GM23338 (cell line): ENCODE results near the gene CHD9. TPM values are rescaled to one million over a fixed set of nuclear protein-coding genes. Genes with fewer than 3 reads are reported as not detected.

Source experiments
- ATAC-seq: fragments of 200-7000 bp; cut with Tn5 transposase; 3 replicates; pipeline ENCODE4 v1.9.1; 2020
- DNase-seq: peaks from one replicate; pipeline ENCODE4 v3.0.0-alpha.2; 2015; ENCODE audit warnings: low spot score
- H2AFZ ChIP-seq: fragments of 200-600 bp; sonication (generic); 2 replicates; pipeline ENCODE4 v1.8.0; 2016; ENCODE audit warnings: antibody characterized with exemption, mild to moderate bottlenecking, moderate library complexity
- H3F3A ChIP-seq: fragments of 200-600 bp; sonication (generic); replicated peaks from 2 replicates; pipeline ENCODE4 v1.8.0; 2017; ENCODE audit warnings: antibody characterized with exemption, mixed run types, low read depth
- H3K27ac ChIP-seq: fragments of 200-600 bp; sonication (generic); 2 replicates; pipeline ENCODE4 v1.6.1; 2016; ENCODE audit warnings: low read depth
- H3K27me3 ChIP-seq: fragments of 200-600 bp; sonication (generic); 2 replicates; pipeline ENCODE4 v1.8.0; 2016; ENCODE audit warnings: mild to moderate bottlenecking, mixed run types, moderate library complexity; ENCODE audit not compliant: insufficient read depth
- H3K36me3 ChIP-seq: fragments of 200-600 bp; sonication (generic); 2 replicates; pipeline ENCODE4 v1.8.0; 2016; ENCODE audit warnings: mild to moderate bottlenecking; ENCODE audit not compliant: insufficient read depth
- H3K4me1 ChIP-seq: fragments of 200-600 bp; sonication (generic); 2 replicates; pipeline ENCODE4 v1.8.0; 2016; ENCODE audit warnings: mild to moderate bottlenecking, moderate library complexity; ENCODE audit not compliant: insufficient read depth
- H3K4me2 ChIP-seq: fragments of 200-600 bp; sonication (generic); 2 replicates; pipeline ENCODE4 v1.7.1; 2017; ENCODE audit warnings: mixed run types
- H3K4me3 ChIP-seq: fragments of 200-600 bp; sonication (generic); 2 replicates; pipeline ENCODE4 v1.6.1; 2016; ENCODE audit warnings: mixed run types
- H3K79me2 ChIP-seq: fragments of 200-600 bp; sonication (generic); replicated peaks from 2 replicates; pipeline ENCODE4 v1.8.0; 2017; ENCODE audit warnings: mild to moderate bottlenecking; ENCODE audit not compliant: insufficient read depth
- H3K9me2 ChIP-seq: fragments of 200-600 bp; sonication (generic); 2 replicates; pipeline ENCODE4 v1.8.0; 2017; ENCODE audit not compliant: insufficient read depth
- H4K20me1 ChIP-seq: fragments of 200-600 bp; sonication (generic); replicated peaks from 2 replicates; pipeline ENCODE4 v1.8.0; 2017; ENCODE audit warnings: mild to moderate bottlenecking; ENCODE audit not compliant: insufficient read depth
- H3K27ac Mint-ChIP-seq: 2 replicates; pipeline ENCODE4 v1.8.0; 2020; ENCODE audit warnings: inconsistent platforms, mild to moderate bottlenecking, moderate library complexity, mixed read lengths
- H3K27me3 Mint-ChIP-seq: 3 replicates; pipeline ENCODE4 v1.8.0; 2022; ENCODE audit warnings: low read depth, mild to moderate bottlenecking, moderate library complexity, mixed read lengths, inconsistent platforms; ENCODE audit not compliant: insufficient read depth, poor library complexity
- H3K36me3 Mint-ChIP-seq: 3 replicates; pipeline ENCODE4 v1.8.0; 2021; ENCODE audit warnings: low read depth, mild to moderate bottlenecking, inconsistent platforms, moderate library complexity, mixed read lengths
- H3K4me1 Mint-ChIP-seq: 3 replicates; pipeline ENCODE4 v1.8.0; 2020; ENCODE audit warnings: mild to moderate bottlenecking, inconsistent platforms, mixed read lengths
- H3K4me3 Mint-ChIP-seq: 3 replicates; pipeline ENCODE4 v1.8.0; 2021; ENCODE audit warnings: moderate library complexity, mild to moderate bottlenecking, inconsistent platforms, mixed read lengths
- H3K9me3 Mint-ChIP-seq: 3 replicates; pipeline ENCODE4 v1.8.0; 2020; ENCODE audit warnings: moderate library complexity, mild to moderate bottlenecking, inconsistent platforms, mixed read lengths
- CREB1 ChIP-seq: fragments of 250-450 bp; sonication (Bioruptor Pico); IDR thresholded peaks from 2 replicates; pipeline ENCODE4 v1.5.0; 2020; ENCODE audit warnings: low read depth, mild to moderate bottlenecking, moderate library complexity
- ETS1 ChIP-seq: IDR thresholded peaks from 2 replicates; pipeline ENCODE4 v1.6.1; 2016; ENCODE audit warnings: antibody characterized with exemption
- EZH2 ChIP-seq: fragments of 200-600 bp; sonication (generic); IDR thresholded peaks from one replicate; pipeline ENCODE4 v1.8.0; 2017; ENCODE audit warnings: antibody characterized with exemption, mild to moderate bottlenecking, low read depth; ENCODE audit not compliant: unreplicated experiment
- EZH2phosphoT487 ChIP-seq: fragments of 200-600 bp; sonication (generic); IDR thresholded peaks from one replicate; pipeline ENCODE4 v1.8.1; 2018; ENCODE audit warnings: antibody characterized with exemption; ENCODE audit not compliant: unreplicated experiment
- JUNB ChIP-seq: IDR thresholded peaks from one replicate; pipeline ENCODE4 v1.6.1; 2016; ENCODE audit warnings: antibody characterized with exemption; ENCODE audit not compliant: unreplicated experiment
- NANOG ChIP-seq: IDR thresholded peaks from 2 replicates; pipeline ENCODE4 v1.6.1; 2016; ENCODE audit warnings: antibody characterized with exemption, borderline replicate concordance
- POLR2AphosphoS5 ChIP-seq: IDR thresholded peaks from 2 replicates; pipeline ENCODE4 v1.6.1; 2016; ENCODE audit warnings: antibody characterized with exemption, low read depth
- REST ChIP-seq: IDR thresholded peaks from one replicate; pipeline ENCODE4 v1.6.1; 2018; ENCODE audit warnings: antibody characterized with exemption; ENCODE audit not compliant: unreplicated experiment
- STAT1 ChIP-seq: IDR thresholded peaks from one replicate; pipeline ENCODE4 v1.6.1; 2016; ENCODE audit warnings: antibody characterized with exemption; ENCODE audit not compliant: unreplicated experiment
- ZNF114 ChIP-seq: fragments of 250-450 bp; sonication (Bioruptor Pico); IDR thresholded peaks from 2 replicates; pipeline ENCODE4 v1.5.0; 2020; ENCODE audit warnings: mild to moderate bottlenecking, moderate library complexity
- ZNF331 ChIP-seq: fragments of 250-450 bp; sonication (Bioruptor Pico); IDR thresholded peaks from 2 replicates; pipeline ENCODE4 v1.5.0; 2020; ENCODE audit warnings: low read depth, mild to moderate bottlenecking, moderate library complexity
- ZNF462 ChIP-seq: fragments of 250-450 bp; sonication (Bioruptor Pico); IDR thresholded peaks from 2 replicates; pipeline ENCODE4 v1.5.0; 2020; ENCODE audit warnings: mild to moderate bottlenecking, moderate library complexity
- long read RNA-seq: library from polyadenylated mRNA; unstranded; transcript quantifications from one replicate; pipeline ENCODE4 v2.0.0, GENCODE V29; 2020; ENCODE audit not compliant: unreplicated experiment
- polyA plus RNA-seq: library from polyadenylated mRNA; unstranded; fragments of >200 nt; fragmentation: Nextera tagmentation; extraction: Ambion mirVana; gene quantifications from 2 replicates; pipeline ENCODE4 v1.2.1, GENCODE V29; 2016
- total RNA-seq: library from RNA; depleted of rRNA; stranded (reverse); fragments of >200 nt; shearing (Covaris generic); gene quantifications from 2 replicates; pipeline ENCODE4 v1.2.3, GENCODE V29; 2014; rRNA removed

CHD9 gene
- total RNA-seq = 18.8 and 21.9 TPM in 2 replicates
- polyA plus RNA-seq = 32.4 and 46.6 TPM in 2 replicates
- long read RNA-seq, transcript CHD9-215 (3 exons, 703 nt) = major isoform, 9 of 33 reads
- long read RNA-seq, partial matches to known transcripts = 7 of 33 reads
- long read RNA-seq, other reads (novel, unspliced or antisense) = 13 of 33 reads

- Histone ChIP-seq H3K27me3 (no peaks in the 10 kb centered on the region), H3K4me1 (peaks cover 22% of the 10 kb centered on the region), H2AFZ (peak within 1 kb of the TSS; percentile 95), H3K27ac (peak within 1 kb of the TSS; percentile 74), H3K4me2 (peak within 1 kb of the TSS; percentile 74), H3K36me3 (no peaks in the 10 kb centered on the region; the same call in 1 of the 2 replicates), H4K20me1 (no peaks in the 10 kb centered on the region; the same call in 1 of the 2 replicates), H3F3A (no peaks in the 10 kb centered on the region; the same call in 1 of the 2 replicates), H3K79me2 (peaks cover 41% of the 10 kb centered on the region), H3K9me2 (no peaks in the 10 kb centered on the region), H3K4me3 (peak within 1 kb of the TSS; percentile 73)
- ATAC-seq (peak; percentile 89), DNase-seq (peak; percentile 94)
- peak within 1 kb of the TSS; percentile 73 for H3K27ac Mint-ChIP-seq
- peaks cover 17% of the 10 kb centered on the region for H3K4me1 Mint-ChIP-seq
- H3K9me3 Mint-ChIP-seq = no peaks in the 10 kb centered on the region; the same call in 2 of the 3 replicates
- H3K36me3 Mint-ChIP-seq = no peaks in the 10 kb centered on the region; the same call in 2 of the 3 replicates
- H3K27me3 Mint-ChIP-seq = peaks cover 11% of the 10 kb centered on the region
- peak within 1 kb of the TSS; percentile 76 for H3K4me3 Mint-ChIP-seq
- TF ChIP-seq ZNF462 = no peak
- no peak for TF ChIP-seq STAT1
- TF ChIP-seq ETS1 = peak; percentile 60; the same call in 1 of the 2 replicates
- TF ChIP-seq REST = no peak
- TF ChIP-seq EZH2 = no peak
- TF ChIP-seq CREB1 = peak; percentile 70
- TF ChIP-seq POLR2AphosphoS5 = peak; percentile 21; the same call in 1 of the 2 replicates
- no peak for TF ChIP-seq ZNF331 (CRISPR knock-in tag)
- no peak for TF ChIP-seq JUNB
- TF ChIP-seq NANOG = no peak
- TF ChIP-seq EZH2phosphoT487 = no peak
- no peak for TF ChIP-seq ZNF114
Observed at GRCh38 chr16:53054670-53055485, at the start of gene CHD9. TSS of gene CHD9 (plus strand) at chr16:53054991. CDS start at chr16:53156090, 101,099 bp downstream.
